Fibroblast of pulmonary artery (primary cell): ENCODE measurements around the gene TFAM.
"Not testable (repeated sequence)": the region's sequence is repeated elsewhere in the genome, so short reads cannot be mapped to it uniquely, and the experiment has no call there.

Experiments
- DNase-seq: peaks from one replicate; pipeline ENCODE4 v3.0.0-alpha.2; 2010; ENCODE audit warnings: low read depth
- H3K4me3 ChIP-seq: replicated peaks from 2 replicates; pipeline ENCODE4 v1.5.1; 2011; ENCODE audit warnings: low read depth, mild to moderate bottlenecking, control low read depth, low read length, moderate library complexity
- CTCF ChIP-seq: IDR thresholded peaks from 2 replicates; pipeline ENCODE4 v1.5.1; 2011; ENCODE audit warnings: mild to moderate bottlenecking, control low read depth, low read length, inconsistent platforms; ENCODE audit errors: missing control alignments

TFAM gene

GRCh38 chr10:58409956-58410610 is 24.9 kb downstream of the TFAM start:
- no peak for TF ChIP-seq CTCF
- DNase-seq, result no peak
- H3K4me3 ChIP-seq, result no peak overlapping the region

GRCh38 chr10:58412502-58412961 is 27.3 kb downstream of the TFAM start:
- DNase-seq, result peak; percentile 31
- TF ChIP-seq CTCF, result peak; percentile 8
- H3K4me3 ChIP-seq, result no peak overlapping the region

- DNase-seq, result peak; percentile 89
- peak; percentile 60 for TF ChIP-seq CTCF
- H3K4me3 ChIP-seq, result no peak overlapping the region
These were observed 29.2 kb downstream of the TFAM start for GRCh38 chr10:58414270-58415041.

GRCh38 chr10:58415757-58416156 is 30.5 kb downstream of the TFAM start:
- no peak overlapping the region for H3K4me3 ChIP-seq
- no peak for TF ChIP-seq CTCF
- no peak for DNase-seq

- DNase-seq, H3K4me3 ChIP-seq: not testable (repeated sequence)
These were observed 32.7 kb downstream of the TFAM start for GRCh38 chr10:58417902-58418301.

- TF ChIP-seq CTCF, result no peak
- H3K4me3 ChIP-seq, result no peak overlapping the region
- peak; percentile 50 for DNase-seq
These were observed 39.0 kb downstream of the TFAM start for GRCh38 chr10:58424176-58424575.

- DNase-seq, H3K4me3 ChIP-seq: not testable (repeated sequence)
These were observed 43.2 kb downstream of the TFAM start for GRCh38 chr10:58428436-58428835.

- H3K4me3 ChIP-seq, result no peak overlapping the region
- no peak for TF ChIP-seq CTCF
- DNase-seq, result no peak
These were observed 46.7 kb downstream of the TFAM start for GRCh38 chr10:58431903-58432302.
